A549 (cell line): ENCODE measurements around the gene KATNIP. TPM values are rescaled to one million over a fixed set of nuclear protein-coding genes. Genes with fewer than 3 reads are reported as not detected.

Experiments
- ATAC-seq, 2 experiments: fragments of 200-7000 bp in 1 of 2; fragments of >200 bp in 1 of 2; cut with Nextera tagmentation in 1 of 2; cut with Tn5 transposase in 1 of 2; 3 replicates each; pipeline versions ENCODE4 v1.8.0 to v1.9.1; 2018 to 2020; ENCODE audit warnings: mild to moderate bottlenecking in 1 of 2, moderate library complexity in 1 of 2
- CTCF ChIA-PET: fragments of 300-600 bp; sonication (Branson Sonifier 250); formaldehyde crosslinking; extraction: SDS; loops from one replicate; lab custom pipeline; 2021; ENCODE audit warnings: antibody characterized with exemption, inconsistent platforms; lab: Yijun Ruan, JAX
- POLR2A ChIA-PET: fragments of 350-600 bp; formaldehyde crosslinking; extraction: SDS; loops from one replicate; lab custom pipeline; 2021; ENCODE audit warnings: antibody characterized with exemption, inconsistent platforms; lab: Yijun Ruan, JAX
- DNase-seq, 2 experiments: peaks; one replicate each; pipeline versions ENCODE4 v3.0.0 to v3.0.0-alpha.2; 2011 to 2016; ENCODE audit warnings: low read depth in 1 of 2, low spot score in 1 of 2
- FAIRE-seq: peaks from 2 replicates; lab custom pipeline; 2011; peaks lifted over from hg19 to GRCh38; lab: Jason Lieb, UNC
- H3K27ac ChIP-seq, 2 experiments: fragments of >200 bp; sonication (Bioruptor Twin); formaldehyde crosslinking; 3 replicates each; pipeline ENCODE4 v1.5.1; 2016 to 2017
- H3K4me1 ChIP-seq: fragments of >200 bp; sonication (Bioruptor Twin); formaldehyde crosslinking; 3 replicates; pipeline ENCODE4 v1.6.1; 2016
- H3K4me2 ChIP-seq: fragments of >200 bp; sonication (Bioruptor Twin); formaldehyde crosslinking; 3 replicates; pipeline ENCODE4 v1.6.1; 2016
- H3K4me3 ChIP-seq: fragments of >200 bp; sonication (Bioruptor Twin); formaldehyde crosslinking; 3 replicates; pipeline ENCODE4 v1.5.1; 2016
- H3K9me3 ChIP-seq: fragments of >200 bp; sonication (Bioruptor Twin); formaldehyde crosslinking; 3 replicates; pipeline ENCODE4 v1.6.1; 2016
- ATOH8 ChIP-seq: fragments of 250-450 bp; sonication (Bioruptor Pico); IDR thresholded peaks from 2 replicates; pipeline ENCODE4 v1.5.0; 2020; ENCODE audit warnings: low read depth, mild to moderate bottlenecking, moderate library complexity
- E2F6 ChIP-seq: IDR thresholded peaks from 2 replicates; pipeline ENCODE4 v1.6.1; 2012; ENCODE audit warnings: low read depth, borderline replicate concordance
- EHF ChIP-seq: fragments of 250-450 bp; sonication (Bioruptor Pico); IDR thresholded peaks from 2 replicates; pipeline ENCODE4 v1.5.0; 2020; ENCODE audit warnings: mild to moderate bottlenecking
- EP300 ChIP-seq, 2 experiments: fragments of >200 bp; sonication (Bioruptor Twin); formaldehyde crosslinking; IDR thresholded peaks; 2 replicates in 1 of 2; 3 replicates in 1 of 2; pipeline ENCODE4 v1.6.1; 2016 to 2017
- ESRRA ChIP-seq: fragments of 150-350 bp; IDR thresholded peaks from 2 replicates; pipeline ENCODE4 v1.6.1; 2014; ENCODE audit warnings: mild to moderate bottlenecking, low read length, borderline replicate concordance
- FOSL2 ChIP-seq, 2 experiments: fragments of 450-650 bp in 1 of 2; fragments of >200 bp in 1 of 2; sonication (Bioruptor Twin) in 1 of 2; formaldehyde crosslinking; IDR thresholded peaks; 2 replicates each; pipeline versions ENCODE4 v1.5.0 to v1.6.1; 2016 to 2020; ENCODE audit warnings: mild to moderate bottlenecking in 1 of 2, moderate library complexity in 1 of 2
- FOXS1 ChIP-seq: fragments of 250-450 bp; sonication (Bioruptor Pico); IDR thresholded peaks from 2 replicates; pipeline ENCODE4 v1.5.0; 2020; ENCODE audit warnings: mild to moderate bottlenecking, moderate library complexity
- GATA3 ChIP-seq: IDR thresholded peaks from 2 replicates; pipeline ENCODE4 v1.6.1; 2012; ENCODE audit warnings: borderline replicate concordance
- HES2 ChIP-seq: fragments of >200 bp; sonication (Bioruptor Twin); formaldehyde crosslinking; IDR thresholded peaks from 2 replicates; pipeline ENCODE4 v1.6.1; 2016
- HEYL ChIP-seq: fragments of 250-450 bp; sonication (Bioruptor Pico); IDR thresholded peaks from 2 replicates; pipeline ENCODE4 v1.8.0; 2021; ENCODE audit warnings: mild to moderate bottlenecking, moderate library complexity
- HOXA7 ChIP-seq: fragments of 250-450 bp; sonication (Bioruptor Pico); IDR thresholded peaks from 2 replicates; pipeline ENCODE4 v1.5.0; 2020; ENCODE audit warnings: mild to moderate bottlenecking, moderate library complexity
- HOXB5 ChIP-seq: fragments of 250-450 bp; sonication (Bioruptor Pico); IDR thresholded peaks from 2 replicates; pipeline ENCODE4 v1.5.0; 2020; ENCODE audit warnings: mild to moderate bottlenecking, moderate library complexity
- JUN ChIP-seq, 2 experiments: fragments of >200 bp; sonication (Bioruptor Twin); formaldehyde crosslinking; IDR thresholded peaks; 2 replicates in 1 of 2; 3 replicates in 1 of 2; pipeline ENCODE4 v1.6.1; 2016 to 2017
- KDM1A ChIP-seq: fragments of 200-600 bp; sonication (generic); IDR thresholded peaks from 2 replicates; pipeline ENCODE4 v1.6.1; 2016; ENCODE audit warnings: low read depth, mild to moderate bottlenecking
- KDM5A ChIP-seq: fragments of 200-600 bp; sonication (generic); IDR thresholded peaks from 2 replicates; pipeline ENCODE4 v1.6.1; 2016; ENCODE audit warnings: antibody characterized with exemption, mild to moderate bottlenecking
- NR3C1 ChIP-seq: fragments of >200 bp; sonication (Bioruptor Twin); formaldehyde crosslinking; IDR thresholded peaks from 3 replicates; pipeline ENCODE4 v1.6.1; 2017
- RAD21 ChIP-seq, 2 experiments: fragments of >200 bp in 1 of 2; sonication (Bioruptor Twin) in 1 of 2; formaldehyde crosslinking in 1 of 2; IDR thresholded peaks in 1 of 2; conservative IDR thresholded peaks in 1 of 2; 2 replicates in 1 of 2; 3 replicates in 1 of 2; pipeline ENCODE4 v1.6.1; 2012 to 2018; ENCODE audit warnings: inconsistent platforms in 1 of 2
- RFX5 ChIP-seq: fragments of 450-650 bp; IDR thresholded peaks from 2 replicates; pipeline ENCODE4 v1.7.1; 2014; ENCODE audit warnings: antibody characterized with exemption, mild to moderate bottlenecking, moderate library complexity
- RNF2 ChIP-seq: fragments of 200-600 bp; sonication (generic); IDR thresholded peaks from 2 replicates; pipeline ENCODE4 v1.6.1; 2016; ENCODE audit warnings: low read depth, mild to moderate bottlenecking, antibody characterized with exemption, moderate library complexity, borderline replicate concordance
- SMC3 ChIP-seq: fragments of >200 bp; sonication (Bioruptor Twin); formaldehyde crosslinking; IDR thresholded peaks from 3 replicates; pipeline ENCODE4 v1.6.1; 2018; ENCODE audit warnings: inconsistent platforms
- SREBF2 ChIP-seq: fragments of 450-650 bp; IDR thresholded peaks from 2 replicates; pipeline ENCODE4 v1.6.1; 2014; ENCODE audit warnings: mild to moderate bottlenecking, moderate library complexity
- ZFP36 ChIP-seq: fragments of 450-650 bp; IDR thresholded peaks from 2 replicates; pipeline ENCODE4 v1.6.1; 2014; ENCODE audit warnings: borderline replicate concordance; ENCODE audit not compliant: partially characterized antibody
- WGBS: methylation state at CpG from one replicate; pipeline ENCODE4 v1.1.6; 2017; ENCODE audit errors: missing lambda C conversion rate; 5-methylcytosine and 5-hydroxymethylcytosine counted together
- polyA plus RNA-seq, 4 experiments: library from polyadenylated mRNA; depleted of rRNA in 3 of 4; stranded (reverse); fragments of >200 nt; fragmentation: RNase III in 1 of 4; extraction: RNeasy Plus Mini Kit Qiagen cat#74134 plus additional on column Dnase treatment in 1 of 4; gene quantifications; 2 replicates in 3 of 4; 3 replicates in 1 of 4; pipeline ENCODE4 v1.2.3, GENCODE V29; 2011 to 2017
- TF ChIP-seq, protein P1 (sequence below): fragments of 250-450 bp; sonication (Bioruptor Pico); IDR thresholded peaks from 2 replicates; pipeline ENCODE4 v1.5.0; 2021; ENCODE audit warnings: mild to moderate bottlenecking, moderate library complexity, borderline replicate concordance
- TF ChIP-seq, protein P2 (sequence below): fragments of >200 bp; sonication (Bioruptor Twin); formaldehyde crosslinking; IDR thresholded peaks from 3 replicates; pipeline ENCODE4 v1.5.1; 2016
- TF ChIP-seq, protein P3 (sequence below): fragments of 450-650 bp; IDR thresholded peaks from 2 replicates; pipeline ENCODE4 v1.6.1; 2014; ENCODE audit warnings: antibody characterized with exemption

The KATNIP gene
- polyA plus RNA-seq, 2 of the 4 experiments (the other 2 are of a cell fraction), result 12.8 to 27.1 TPM

- WGBS, result 76% methylated on average over 5 of the region's 5 CpGs
Measured at GRCh38 chr16:27539636-27540035, 10.3 kb upstream of the KATNIP start.

GRCh38 chr16:27543801-27544200, 6.1 kb upstream of the KATNIP start:
- Histone ChIP-seq H3K4me2 (no peak overlapping the region), H3K4me3 (no peak overlapping the region), H3K27ac (no peak overlapping the region), H3K4me1 (peaks cover 19% of the 10 kb centered on the region), H3K9me3 (no peaks in the 10 kb centered on the region)
- FAIRE-seq, result no peak
- ATAC-seq, result no peak
- WGBS, result 90% methylated on average over 3 of the region's 3 CpGs
- DNase-seq, result no peak
- POLR2A ChIA-PET, result no interaction called here
- CTCF ChIA-PET, result interaction anchor here (0.9 kb wide), 1 partner anchor 23 kb away, joined by 3 read pairs; no protein-coding TSS in a partner anchor
- TF ChIP-seq SMC3 (no peak), JUN (IDR thresholded peaks at IDR 0.05) (no peak), HEYL (CRISPR knock-in tag) (no peak), HES2 (no peak), RFX5 (no peak), EHF (CRISPR knock-in tag) (no peak), ZFP36 (no peak), GATA3 (no peak), SREBF2 (no peak), RNF2 (no peak), FOSL2 (IDR thresholded peaks at IDR 0.05) (no peak), FOSL2 (CRISPR knock-in tag; IDR thresholded peaks at IDR 0.05) (no peak)
- TF ChIP-seq, protein P1, sequence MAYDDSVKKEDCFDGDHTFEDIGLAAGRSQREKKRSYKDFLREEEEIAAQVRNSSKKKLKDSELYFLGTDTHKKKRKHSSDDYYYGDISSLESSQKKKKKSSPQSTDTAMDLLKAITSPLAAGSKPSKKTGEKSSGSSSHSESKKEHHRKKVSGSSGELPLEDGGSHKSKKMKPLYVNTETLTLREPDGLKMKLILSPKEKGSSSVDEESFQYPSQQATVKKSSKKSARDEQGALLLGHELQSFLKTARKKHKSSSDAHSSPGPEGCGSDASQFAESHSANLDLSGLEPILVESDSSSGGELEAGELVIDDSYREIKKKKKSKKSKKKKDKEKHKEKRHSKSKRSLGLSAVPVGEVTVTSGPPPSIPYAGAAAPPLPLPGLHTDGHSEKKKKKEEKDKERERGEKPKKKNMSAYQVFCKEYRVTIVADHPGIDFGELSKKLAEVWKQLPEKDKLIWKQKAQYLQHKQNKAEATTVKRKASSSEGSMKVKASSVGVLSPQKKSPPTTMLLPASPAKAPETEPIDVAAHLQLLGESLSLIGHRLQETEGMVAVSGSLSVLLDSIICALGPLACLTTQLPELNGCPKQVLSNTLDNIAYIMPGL (CRISPR knock-in tag), result no peak

More at GRCh38 chr16:27539636-27540035, 10.3 kb upstream of the KATNIP start:
- H3K27ac ChIP-seq, result no peak overlapping the region
- H3K4me2 ChIP-seq, result no peak overlapping the region
- ChIA-PET POLR2A (interaction anchor here (0.7 kb wide), 1 partner anchor 10 kb away, joined by 3 read pairs; the partner anchor contains the start of genes GTF3C1 and KATNIP), CTCF (interaction anchor here (1.2 kb wide), 1 partner anchor 13 kb away, joined by 3 read pairs; no protein-coding TSS in a partner anchor)
- H3K4me1 ChIP-seq, result no peaks in the 10 kb centered on the region
- ATAC-seq (no peak), DNase-seq (no peak), FAIRE-seq (no peak)
- no peak for TF ChIP-seq FOXS1
- no peak for TF ChIP-seq RFX5
- no peak for TF ChIP-seq ATOH8 (CRISPR knock-in tag)
- TF ChIP-seq NR3C1, result no peak
- no peak for TF ChIP-seq ZFP36
- TF ChIP-seq, protein P2, sequence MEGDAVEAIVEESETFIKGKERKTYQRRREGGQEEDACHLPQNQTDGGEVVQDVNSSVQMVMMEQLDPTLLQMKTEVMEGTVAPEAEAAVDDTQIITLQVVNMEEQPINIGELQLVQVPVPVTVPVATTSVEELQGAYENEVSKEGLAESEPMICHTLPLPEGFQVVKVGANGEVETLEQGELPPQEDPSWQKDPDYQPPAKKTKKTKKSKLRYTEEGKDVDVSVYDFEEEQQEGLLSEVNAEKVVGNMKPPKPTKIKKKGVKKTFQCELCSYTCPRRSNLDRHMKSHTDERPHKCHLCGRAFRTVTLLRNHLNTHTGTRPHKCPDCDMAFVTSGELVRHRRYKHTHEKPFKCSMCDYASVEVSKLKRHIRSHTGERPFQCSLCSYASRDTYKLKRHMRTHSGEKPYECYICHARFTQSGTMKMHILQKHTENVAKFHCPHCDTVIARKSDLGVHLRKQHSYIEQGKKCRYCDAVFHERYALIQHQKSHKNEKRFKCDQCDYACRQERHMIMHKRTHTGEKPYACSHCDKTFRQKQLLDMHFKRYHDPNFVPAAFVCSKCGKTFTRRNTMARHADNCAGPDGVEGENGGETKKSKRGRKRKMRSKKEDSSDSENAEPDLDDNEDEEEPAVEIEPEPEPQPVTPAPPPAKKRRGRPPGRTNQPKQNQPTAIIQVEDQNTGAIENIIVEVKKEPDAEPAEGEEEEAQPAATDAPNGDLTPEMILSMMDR, result no peak
- no peak for TF ChIP-seq SREBF2
- TF ChIP-seq HOXB5 (CRISPR knock-in tag), result no peak
- no peak for TF ChIP-seq KDM5A
- no peak for TF ChIP-seq EP300 (IDR thresholded peaks at IDR 0.05)
- no peaks in the 10 kb centered on the region for H3K9me3 ChIP-seq
- H3K4me3 ChIP-seq, result no peak overlapping the region

GRCh38 chr16:27544671-27545070, 5.3 kb upstream of the KATNIP start:
- no peak for ATAC-seq
- Histone ChIP-seq H3K27ac (no peak overlapping the region), H3K4me2 (no peak overlapping the region), H3K9me3 (no peaks in the 10 kb centered on the region), H3K4me3 (no peak overlapping the region), H3K4me1 (peaks cover 21% of the 10 kb centered on the region)
- WGBS, result 89% methylated on average over 4 of the region's 4 CpGs
- CTCF ChIA-PET, result no interaction called here
- DNase-seq, result no peak
- TF ChIP-seq, protein P1 (CRISPR knock-in tag), result no peak
- TF ChIP-seq HOXB5 (CRISPR knock-in tag), result no peak
- no peak for TF ChIP-seq E2F6
- TF ChIP-seq, protein P3, sequence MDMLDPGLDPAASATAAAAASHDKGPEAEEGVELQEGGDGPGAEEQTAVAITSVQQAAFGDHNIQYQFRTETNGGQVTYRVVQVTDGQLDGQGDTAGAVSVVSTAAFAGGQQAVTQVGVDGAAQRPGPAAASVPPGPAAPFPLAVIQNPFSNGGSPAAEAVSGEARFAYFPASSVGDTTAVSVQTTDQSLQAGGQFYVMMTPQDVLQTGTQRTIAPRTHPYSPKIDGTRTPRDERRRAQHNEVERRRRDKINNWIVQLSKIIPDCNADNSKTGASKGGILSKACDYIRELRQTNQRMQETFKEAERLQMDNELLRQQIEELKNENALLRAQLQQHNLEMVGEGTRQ, result no peak
- TF ChIP-seq ZFP36, result no peak
- TF ChIP-seq EP300 (IDR thresholded peaks at IDR 0.05), result no peak
- TF ChIP-seq HOXA7, result no peak
- TF ChIP-seq ESRRA, result no peak
- no peak for TF ChIP-seq RAD21 (conservative IDR thresholded peaks at IDR 0.05 in 1 of 2, IDR thresholded peaks at IDR 0.05 in 1 of 2)
- no peak for TF ChIP-seq KDM1A
- FAIRE-seq, result no peak
- POLR2A ChIA-PET, result no interaction called here
